H4 (cell line): ENCODE results near the gene CXCL3. TPM values are rescaled to one million over a fixed set of nuclear protein-coding genes. Genes with fewer than 3 reads are reported as not detected.

Experiments
- DNase-seq: peaks from one replicate; pipeline ENCODE4 v3.0.0-alpha.2; 2015; ENCODE audit warnings: low spot score
- total RNA-seq: library from RNA; depleted of rRNA; stranded (reverse); fragments of >200 nt; shearing (Covaris generic); gene quantifications from 2 replicates; pipeline ENCODE4 v1.2.3, GENCODE V29; 2014

CXCL3 gene
- total RNA-seq, 1 experiment from 2014 or later = 3.8 TPM

GRCh38 chr4:74055498-74055897 lies 17.0 kb upstream of the CXCL3 start:
- no peak for DNase-seq

GRCh38 chr4:74055096-74055495 lies 16.6 kb upstream of the CXCL3 start:
- DNase-seq = no peak

- DNase-seq = no peak
Measured at GRCh38 chr4:74054483-74055047, 16.1 kb upstream of the CXCL3 start.

- no peak for DNase-seq
Measured at GRCh38 chr4:74047152-74047551, 8.7 kb upstream of the CXCL3 start.

- no peak for DNase-seq
Measured at GRCh38 chr4:74045772-74046171, 7.3 kb upstream of the CXCL3 start.

GRCh38 chr4:74045247-74045646 lies 6.8 kb upstream of the CXCL3 start:
- no peak for DNase-seq

- DNase-seq = no peak
Measured at GRCh38 chr4:74044677-74045076, 6.2 kb upstream of the CXCL3 start.

GRCh38 chr4:74042681-74043080 lies 4.2 kb upstream of the CXCL3 start:
- DNase-seq = no peak

- no peak for DNase-seq
Measured at GRCh38 chr4:74041418-74041817, 2.9 kb upstream of the CXCL3 start.

GRCh38 chr4:74039315-74039763 lies 850 bp upstream of the CXCL3 start:
- DNase-seq = no peak

GRCh38 chr4:74038086-74038424 lies 434 bp downstream of the CXCL3 start:
- DNase-seq = no peak

GRCh38 chr4:74037076-74037955 lies 1.2 kb downstream of the CXCL3 start:
- no peak for DNase-seq

- no peak for DNase-seq
Measured at GRCh38 chr4:74033739-74034138, 4.8 kb downstream of the CXCL3 start.

- DNase-seq = no peak
Measured at GRCh38 chr4:74032064-74032463, 6.4 kb downstream of the CXCL3 start.

GRCh38 chr4:74031576-74031975 lies 6.9 kb downstream of the CXCL3 start:
- no peak for DNase-seq

GRCh38 chr4:74030285-74030684 lies 8.2 kb downstream of the CXCL3 start:
- DNase-seq = no peak

- DNase-seq = no peak
Measured at GRCh38 chr4:74028504-74028903, 10.0 kb downstream of the CXCL3 start.

- DNase-seq = no peak
Measured at GRCh38 chr4:74023709-74024108, 14.8 kb downstream of the CXCL3 start.

GRCh38 chr4:74021601-74022000 lies 16.9 kb downstream of the CXCL3 start:
- no peak for DNase-seq

- DNase-seq = no peak
Measured at GRCh38 chr4:74018771-74019170, 19.7 kb downstream of the CXCL3 start.

GRCh38 chr4:74018116-74018515 lies 20.4 kb downstream of the CXCL3 start:
- no peak for DNase-seq

- peak; percentile 81 for DNase-seq
Measured at GRCh38 chr4:74016068-74016467, 22.4 kb downstream of the CXCL3 start.

- DNase-seq = no peak
Measured at GRCh38 chr4:74015126-74015780, 23.2 kb downstream of the CXCL3 start.
